B cell (primary cell): ENCODE results near the gene PTPRM. TPM values are rescaled to one million over a fixed set of nuclear protein-coding genes. Genes with fewer than 3 reads are reported as not detected.

Experiments
- ATAC-seq: fragments of 200-7000 bp; cut with Tn5 transposase; one replicate; pipeline ENCODE4 v1.10.0; 2021; ENCODE audit warnings: low read depth, mild to moderate bottlenecking, moderate number of reproducible peaks, moderate library complexity
- CTCF ChIA-PET: fragments of 350-600 bp; sonication (Branson Sonifier 250); formaldehyde crosslinking; loops from one replicate; lab custom pipeline; 2021; ENCODE audit warnings: antibody characterized with exemption, inconsistent platforms; lab: Charles Lee
- POLR2A ChIA-PET: fragments of 350-600 bp; sonication (Branson Sonifier 250); formaldehyde crosslinking; loops from one replicate; lab custom pipeline; 2021; ENCODE audit warnings: antibody characterized with exemption; lab: Charles Lee
- DNase-seq: peaks from one replicate; pipeline ENCODE4 v3.0.0; 2013
- H2AFZ ChIP-seq: 2 replicates; pipeline ENCODE4 v1.6.1; 2012; ENCODE audit warnings: mild to moderate bottlenecking, low read depth, low read length; ENCODE audit not compliant: insufficient read depth, poor library complexity, severe bottlenecking
- H3K27ac ChIP-seq, 2 donors: 1 replicate in 1 of 2; 2 replicates in 1 of 2; pipeline ENCODE4 v1.5.1; 2012 to 2013; ENCODE audit warnings: low read length in 2 of 2, mild to moderate bottlenecking in 2 of 2, moderate library complexity in 1 of 2
- H3K27me3 ChIP-seq, 4 experiments: fragments of 200-600 bp in 1 of 4; sonication (generic) in 1 of 4; replicated peaks in 1 of 4; 1 replicate in 2 of 4; 2 replicates in 2 of 4; pipeline versions ENCODE4 v1.6.1 to v1.7.0; 2013 to 2016; ENCODE audit warnings: low read length in 3 of 4, mild to moderate bottlenecking in 2 of 4, mixed read lengths in 1 of 4, moderate library complexity in 1 of 4; ENCODE audit not compliant: insufficient read depth in 4 of 4, control insufficient read depth in 3 of 4; ENCODE audit errors: control extremely low read depth in 1 of 4
- H3K36me3 ChIP-seq, 2 experiments: replicated peaks in 1 of 2; 1 replicate in 1 of 2; 2 replicates in 1 of 2; pipeline versions ENCODE4 v1.6.1 to v1.7.1; 2013; ENCODE audit warnings: low read length in 1 of 2; ENCODE audit not compliant: insufficient read depth in 2 of 2, control insufficient read depth in 1 of 2; ENCODE audit errors: control extremely low read depth in 1 of 2, extremely low read depth in 1 of 2
- H3K4me1 ChIP-seq, 2 donors: fragments of 200-600 bp in 1 of 2; sonication (generic) in 1 of 2; 1 replicate in 1 of 2; 2 replicates in 1 of 2; pipeline versions ENCODE4 v1.5.1 to v1.6.1; 2013 to 2017; ENCODE audit warnings: low read length in 2 of 2; ENCODE audit not compliant: control insufficient read depth in 2 of 2, insufficient read depth in 2 of 2
- H3K4me2 ChIP-seq: replicated peaks from 2 replicates; pipeline ENCODE3; 2012; ENCODE audit warnings: mild to moderate bottlenecking, low read depth, low read length; ENCODE audit not compliant: poor library complexity, severe bottlenecking
- H3K4me3 ChIP-seq, 5 experiments: fragments of 200-600 bp in 1 of 5; sonication (generic) in 1 of 5; 1 replicate in 3 of 5; 2 replicates in 2 of 5; pipeline versions ENCODE4 v1.5.1 to v1.7.0; 2011 to 2016; ENCODE audit warnings: low read length in 4 of 5, mild to moderate bottlenecking in 4 of 5, low read depth in 2 of 5, control low read depth in 1 of 5, moderate library complexity in 1 of 5; ENCODE audit not compliant: insufficient read depth in 1 of 5; ENCODE audit errors: control extremely low read depth in 1 of 5, extremely low read depth in 1 of 5
- H3K79me2 ChIP-seq: fragments of 200-600 bp; sonication (generic); one replicate; pipeline ENCODE4 v1.6.0; 2016; ENCODE audit warnings: low read length; ENCODE audit not compliant: control insufficient read depth, insufficient read depth
- H3K9ac ChIP-seq: fragments of 200-600 bp; sonication (generic); 2 replicates; pipeline ENCODE4 v1.6.1; 2017; ENCODE audit warnings: mild to moderate bottlenecking, low read length, moderate library complexity
- H3K9me3 ChIP-seq, 3 donors: one replicate each; pipeline versions ENCODE4 v1.6.1 to v1.7.1; 2013; ENCODE audit warnings: low read length in 2 of 3; ENCODE audit not compliant: control insufficient read depth in 2 of 3, insufficient read depth in 1 of 3; ENCODE audit errors: control extremely low read depth in 1 of 3
- H4K20me1 ChIP-seq: 2 replicates; pipeline ENCODE4 v1.6.0; 2012; ENCODE audit warnings: mild to moderate bottlenecking, low read length; ENCODE audit not compliant: insufficient read depth, control insufficient read depth, poor library complexity, severe bottlenecking
- H3K27ac Mint-ChIP-seq: one replicate; pipeline ENCODE4 v1.8.0; 2021; ENCODE audit warnings: mixed read lengths
- H3K27me3 Mint-ChIP-seq: one replicate; pipeline ENCODE4 v1.8.0; 2021; ENCODE audit warnings: mixed read lengths
- H3K4me1 Mint-ChIP-seq: one replicate; pipeline ENCODE4 v1.8.0; 2021; ENCODE audit warnings: mixed read lengths
- H3K4me3 Mint-ChIP-seq: one replicate; pipeline ENCODE4 v1.8.0; 2021; ENCODE audit warnings: mixed read lengths
- H3K9me3 Mint-ChIP-seq: one replicate; pipeline ENCODE4 v1.8.0; 2022; ENCODE audit warnings: mixed read lengths; ENCODE audit not compliant: insufficient read depth
- CTCF ChIP-seq: fragments of 200-600 bp; IDR thresholded peaks from one replicate; pipeline ENCODE4 v1.8.0; 2022; ENCODE audit warnings: antibody characterized with exemption, mild to moderate bottlenecking
- EZH2 ChIP-seq: IDR thresholded peaks from 2 replicates; pipeline ENCODE4 v1.6.1; 2012; ENCODE audit warnings: borderline replicate concordance, low read depth, mild to moderate bottlenecking, moderate library complexity, low read length; ENCODE audit not compliant: insufficient read depth, poor library complexity, severe bottlenecking
- WGBS: methylation state at CpG from one replicate; pipeline ENCODE4 v1.1.5; 2013; ENCODE audit warnings: missing lambda C conversion rate; ENCODE audit not compliant: insufficient coverage; 5-methylcytosine and 5-hydroxymethylcytosine counted together
- intact Hi-C: fragments of 100-400 bp; cut with micrococcal nuclease; formaldehyde crosslinking; loops from one replicate; pipeline ENCODE4 v1.10.0; 2022
- polyA plus RNA-seq: library from polyadenylated mRNA; depleted of rRNA; stranded (reverse); fragments of >200 nt; gene quantifications from 2 replicates; pipeline ENCODE4 v1.2.3, GENCODE V29; 2012
- total RNA-seq, 2 donors: library from RNA; stranded (reverse); fragments of 120-200 nt in 1 of 2; gene quantifications; 1 replicate in 1 of 2; 2 replicates in 1 of 2; pipeline versions ENCODE4 v1.2.3 to v1.2.4, GENCODE V29; 2013 to 2022

Gene PTPRM
- total and polyA plus RNA-seq, 2 donors (not counting 1 experiment from before 2014, with no cell fraction given), result 0.20 to 0.89 TPM

DNA sequence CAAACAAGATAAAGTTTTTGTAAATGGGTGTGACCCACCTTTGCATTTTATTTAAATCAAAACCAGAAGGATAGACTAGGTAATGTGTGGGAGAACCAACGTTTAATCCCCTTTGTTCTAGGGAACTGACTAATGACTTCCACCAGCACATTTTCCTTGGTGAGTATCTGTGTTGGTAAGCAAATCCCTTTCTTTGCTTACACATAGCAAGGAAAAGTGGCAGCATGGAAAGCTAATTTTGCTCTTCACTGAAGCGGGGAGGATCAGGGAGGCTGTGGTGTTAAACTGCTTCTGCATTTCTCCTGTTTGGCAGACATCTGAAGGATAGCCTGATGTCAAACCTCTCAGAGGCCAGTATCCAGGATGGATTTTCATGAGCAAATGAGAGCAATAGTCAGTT is 331.1 kb downstream of the PTPRM start:
- TF ChIP-seq EZH2 (no peak), CTCF (no peak)
- ChIA-PET CTCF (no interaction called here), POLR2A (no interaction called here)
- DNase-seq, result no peak
- Histone ChIP-seq H3K4me1 (no peaks in the 10 kb centered on the region), H3K4me3 (no peak overlapping the region), H3K9ac (no peak overlapping the region), H2AFZ (no peak overlapping the region), H4K20me1 (no peaks in the 10 kb centered on the region), H3K36me3 (no peaks in the 10 kb centered on the region), H3K4me2 (no peak overlapping the region), H3K27me3 (no peaks in the 10 kb centered on the region), H3K27ac (no peak overlapping the region), H3K79me2 (no peaks in the 10 kb centered on the region), H3K9me3 (no peaks in the 10 kb centered on the region)
- Mint-ChIP-seq H3K4me1 (no peaks in the 10 kb centered on the region), H3K9me3 (no peaks in the 10 kb centered on the region), H3K27me3 (no peaks in the 10 kb centered on the region), H3K27ac (no peak overlapping the region), H3K4me3 (no peak overlapping the region)
- WGBS, result 92% methylated on average over 1 of the region's 2 CpGs
- intact Hi-C loops, result no loop called here
- no peak for ATAC-seq

DNA sequence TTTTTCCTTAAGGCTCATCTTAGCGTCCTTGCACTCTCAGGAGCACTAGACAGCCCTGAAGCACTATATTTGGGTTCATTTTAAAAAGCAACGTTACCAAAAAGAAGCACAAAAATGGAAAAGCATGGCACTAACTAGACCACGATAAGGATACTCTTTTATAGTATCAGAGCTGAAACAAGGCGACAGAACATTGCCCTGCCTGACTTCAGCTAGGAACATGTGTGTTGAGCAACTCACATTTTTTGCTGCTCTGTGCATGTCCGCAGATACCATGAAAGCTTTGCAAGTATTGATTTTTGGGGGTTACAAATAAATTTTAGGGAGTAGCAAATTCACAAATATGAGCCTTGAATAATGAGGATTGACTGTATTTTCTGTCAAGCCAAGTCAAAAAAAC is 332.0 kb downstream of the PTPRM start:
- no peaks in the 10 kb centered on the region for H3K4me1 ChIP-seq
- ATAC-seq (no peak), DNase-seq (no peak)
- H3K27me3 ChIP-seq, result no peaks in the 10 kb centered on the region
- H3K27ac ChIP-seq, result no peak overlapping the region
- no peak overlapping the region for H3K4me3 ChIP-seq
- H3K4me1 Mint-ChIP-seq, result no peaks in the 10 kb centered on the region
- 93% methylated on average over 5 of the region's 5 CpGs for WGBS
- H3K4me3 Mint-ChIP-seq, result no peak overlapping the region
- no peaks in the 10 kb centered on the region for H4K20me1 ChIP-seq
- H3K27ac Mint-ChIP-seq, result no peak overlapping the region
- no peaks in the 10 kb centered on the region for H3K9me3 ChIP-seq
- intact Hi-C loops, result no loop called here
- H3K27me3 Mint-ChIP-seq, result no peaks in the 10 kb centered on the region
- H3K9me3 Mint-ChIP-seq, result no peaks in the 10 kb centered on the region
- TF ChIP-seq CTCF (no peak), EZH2 (no peak)
- no peak overlapping the region for H3K4me2 ChIP-seq
- CTCF ChIA-PET, result no interaction called here
- no peak overlapping the region for H3K9ac ChIP-seq
- POLR2A ChIA-PET, result no interaction called here
- H2AFZ ChIP-seq, result no peak overlapping the region
- no peaks in the 10 kb centered on the region for H3K36me3 ChIP-seq
- no peaks in the 10 kb centered on the region for H3K79me2 ChIP-seq
